IMR-90 (cell line): Measurements from ENCODE around the gene ITPR2. TPM values are rescaled to one million over a fixed set of nuclear protein-coding genes. Genes with fewer than 3 reads are reported as not detected.

Experiments used
- ATAC-seq: fragments of 200-7000 bp; cut with Tn5 transposase; 2 replicates; pipeline ENCODE4 v1.9.1; 2020; ENCODE audit warnings: low read depth, mild to moderate bottlenecking, moderate library complexity
- BruUV-seq: library from RNA; stranded (reverse); fragments of 400-500 nt; replicated peaks from 2 replicates; lab custom pipeline; 2021; lab: Mats Ljungman, UMichigan
- CTCF ChIA-PET: fragments of 300-600 bp; formaldehyde crosslinking; extraction: SDS; loops from one replicate; lab custom pipeline; 2021; ENCODE audit warnings: antibody characterized with exemption; lab: Yijun Ruan, JAX
- POLR2A ChIA-PET: fragments of 300-600 bp; sonication (Branson Sonifier 250); formaldehyde crosslinking; loops from one replicate; lab custom pipeline; 2022; ENCODE audit warnings: antibody characterized with exemption; ENCODE audit not compliant: unreplicated experiment; lab: Charles Lee
- DNase-seq: peaks from one replicate; pipeline ENCODE4 v3.0.0; 2013
- H2AFZ ChIP-seq: replicated peaks from 2 replicates; pipeline ENCODE3; 2013; ENCODE audit warnings: low read length, mild to moderate bottlenecking; ENCODE audit not compliant: poor library complexity
- H2AK5ac ChIP-seq: 2 replicates; pipeline ENCODE4 v1.6.1; 2013; ENCODE audit warnings: low read depth, low read length, inconsistent platforms
- H2AK9ac ChIP-seq: replicated peaks from 2 replicates; pipeline ENCODE3; 2013; ENCODE audit warnings: mild to moderate bottlenecking, low read depth, low read length, moderate library complexity; ENCODE audit not compliant: poor library complexity
- H2BK120ac ChIP-seq: 2 replicates; pipeline ENCODE4 v1.6.1; 2013; ENCODE audit warnings: low read depth, low read length, inconsistent platforms
- H2BK15ac ChIP-seq: 3 replicates; pipeline ENCODE4 v1.6.1; 2013; ENCODE audit warnings: low read depth, low read length, inconsistent platforms
- H2BK20ac ChIP-seq: 2 replicates; pipeline ENCODE4 v1.6.1; 2013; ENCODE audit warnings: low read depth, mild to moderate bottlenecking, inconsistent platforms, low read length, moderate library complexity
- H2BK5ac ChIP-seq: 2 replicates; pipeline ENCODE4 v1.6.1; 2013; ENCODE audit warnings: mild to moderate bottlenecking, low read depth, low read length, inconsistent platforms; ENCODE audit not compliant: poor library complexity, severe bottlenecking
- H3K14ac ChIP-seq: replicated peaks from 2 replicates; pipeline ENCODE4 v1.6.1; 2013; ENCODE audit warnings: low read depth, low read length, inconsistent platforms
- H3K18ac ChIP-seq: 2 replicates; pipeline ENCODE4 v1.6.1; 2013; ENCODE audit warnings: low read depth, low read length, control low read depth
- H3K23ac ChIP-seq: 2 replicates; pipeline ENCODE4 v1.6.1; 2013; ENCODE audit warnings: low read depth, low read length, inconsistent platforms
- H3K27ac ChIP-seq: 2 replicates; pipeline ENCODE4 v1.5.1; 2013; ENCODE audit warnings: mild to moderate bottlenecking, control low read depth, low read length; ENCODE audit not compliant: insufficient read depth
- H3K27me3 ChIP-seq: 2 replicates; pipeline ENCODE4 v1.6.1; 2013; ENCODE audit warnings: low read length; ENCODE audit not compliant: control insufficient read depth, insufficient read depth
- H3K36me3 ChIP-seq: 2 replicates; pipeline ENCODE4 v1.6.1; 2013; ENCODE audit warnings: low read length, mixed read lengths; ENCODE audit not compliant: control insufficient read depth, insufficient read depth
- H3K4ac ChIP-seq: 2 replicates; pipeline ENCODE4 v1.6.1; 2013; ENCODE audit warnings: low read depth, low read length, inconsistent platforms
- H3K4me1 ChIP-seq: 2 replicates; pipeline ENCODE4 v1.6.1; 2013; ENCODE audit warnings: low read length, mixed read lengths; ENCODE audit not compliant: control insufficient read depth, insufficient read depth
- H3K4me2 ChIP-seq: 2 replicates; pipeline ENCODE4 v1.6.1; 2013; ENCODE audit warnings: low read depth, mild to moderate bottlenecking, control low read depth, low read length, moderate library complexity
- H3K4me3 ChIP-seq: 2 replicates; pipeline ENCODE4 v1.5.1; 2013; ENCODE audit warnings: low read depth, mild to moderate bottlenecking, control low read depth, low read length, moderate library complexity; ENCODE audit not compliant: insufficient read depth
- H3K56ac ChIP-seq: 2 replicates; pipeline ENCODE4 v1.6.1; 2013; ENCODE audit warnings: low read length, inconsistent platforms; ENCODE audit not compliant: insufficient read depth; ENCODE audit errors: extremely low read depth
- H3K79me1 ChIP-seq, 2 experiments: 2 replicates each; pipeline ENCODE4 v1.6.1; 2013; ENCODE audit warnings: low read length in 2 of 2, inconsistent platforms in 1 of 2, low read depth in 1 of 2
- H3K9ac ChIP-seq: 2 replicates; pipeline ENCODE4 v1.6.1; 2013; ENCODE audit warnings: low read depth, low read length, control low read depth
- H3K9me1 ChIP-seq: 2 replicates; pipeline ENCODE4 v1.6.1; 2013; ENCODE audit warnings: low read length, inconsistent platforms; ENCODE audit not compliant: insufficient read depth
- H3K9me3 ChIP-seq: 2 replicates; pipeline ENCODE4 v1.6.1; 2013; ENCODE audit warnings: low read length; ENCODE audit not compliant: control insufficient read depth, insufficient read depth
- H4K20me1 ChIP-seq: 2 replicates; pipeline ENCODE4 v1.6.1; 2013; ENCODE audit warnings: low read length, inconsistent platforms; ENCODE audit not compliant: insufficient read depth
- H4K5ac ChIP-seq: 2 replicates; pipeline ENCODE4 v1.6.1; 2013; ENCODE audit warnings: mild to moderate bottlenecking, low read depth, low read length, control low read depth
- H4K8ac ChIP-seq, 2 experiments: 2 replicates each; pipeline ENCODE4 v1.6.1; 2013; ENCODE audit warnings: low read depth in 2 of 2, low read length in 2 of 2, control low read depth in 1 of 2, inconsistent platforms in 1 of 2
- H4K91ac ChIP-seq: 2 replicates; pipeline ENCODE4 v1.6.1; 2013; ENCODE audit warnings: low read depth, low read length, inconsistent platforms; ENCODE audit not compliant: insufficient read depth
- BHLHE40 ChIP-seq: fragments of 150-350 bp; IDR thresholded peaks from 2 replicates; pipeline ENCODE4 v1.6.1; 2016; ENCODE audit warnings: mild to moderate bottlenecking, low read depth, low read length
- FOS ChIP-seq: fragments of 150-350 bp; IDR thresholded peaks from 2 replicates; pipeline ENCODE4 v1.6.1; 2016; ENCODE audit warnings: low read depth, low read length
- MAFK ChIP-seq: IDR thresholded peaks from 2 replicates; pipeline ENCODE4 v1.6.1; 2012; ENCODE audit warnings: low read depth, low read length, improper control_type of control experiment
- MAZ ChIP-seq: IDR thresholded peaks from 2 replicates; pipeline ENCODE4 v1.6.1; 2012; ENCODE audit warnings: low read depth, mild to moderate bottlenecking, low read length, improper control_type of control experiment, moderate library complexity, borderline replicate concordance
- MXI1 ChIP-seq: IDR thresholded peaks from 2 replicates; pipeline ENCODE4 v1.6.1; 2012; ENCODE audit warnings: low read depth, mild to moderate bottlenecking, low read length, moderate library complexity, borderline replicate concordance
- RAD21 ChIP-seq: IDR thresholded peaks from 2 replicates; pipeline ENCODE4 v1.6.1; 2012; ENCODE audit warnings: low read length, improper control_type of control experiment
- WGBS, 2 experiments: methylation state at CpG; one replicate each; pipeline versions ENCODE4 v1.1.5 to v1.1.7; 2013; ENCODE audit warnings: missing lambda C conversion rate in 2 of 2; ENCODE audit not compliant: insufficient read length in 1 of 2; ENCODE audit errors: extremely low coverage in 2 of 2; 5-methylcytosine and 5-hydroxymethylcytosine counted together
- dilution Hi-C: fragments of 300-500 bp; cut with HindIII; formaldehyde crosslinking; loops from one replicate; pipeline ENCODE4 v1.14.3; 2018; ENCODE audit warnings: low sequenced_read_pairs; ENCODE audit not compliant: unreplicated experiment
- in situ Hi-C: fragments of 300-500 bp; cut with MboI; formaldehyde crosslinking; loops from 3 replicates; pipeline ENCODE4 v1.14.3; 2019; ENCODE audit warnings: low sequenced_read_pairs, inconsistent platforms, mixed read lengths
- intact Hi-C: fragments of 100-400 bp; cut with micrococcal nuclease; formaldehyde crosslinking; loops from 2 replicates; pipeline ENCODE4 v1.10.0; 2022
- polyA plus RNA-seq, 3 experiments: library from polyadenylated mRNA; depleted of rRNA; stranded (reverse); fragments of >200 nt; gene quantifications; 2 replicates each; pipeline ENCODE4 v1.2.3, GENCODE V29; 2012; ENCODE audit warnings: low replicate concordance in 1 of 3
- total RNA-seq: library from RNA; depleted of rRNA; stranded (reverse); fragments of >200 nt; gene quantifications from 2 replicates; pipeline ENCODE4 v1.2.3, GENCODE V29; 2012
- TF ChIP-seq, protein P1 (sequence below): fragments of 150-350 bp; IDR thresholded peaks from 2 replicates; pipeline ENCODE4 v1.6.1; 2016; ENCODE audit warnings: low read depth, mild to moderate bottlenecking, low read length, moderate library complexity, borderline replicate concordance

Gene ITPR2
- total and polyA plus RNA-seq, 2 of the 4 experiments (the other 2 are of a cell fraction): 1.2 to 9.0 TPM

- Histone ChIP-seq H2BK120ac (no peak overlapping the region), H4K8ac (no peak overlapping the region), H2BK20ac (no peak overlapping the region), H4K91ac (no peak overlapping the region), H3K79me1 (no peaks in the 10 kb centered on the region), H3K9me1 (no peaks in the 10 kb centered on the region; the same call in 1 of the 2 replicates), H3K14ac (no peak overlapping the region), H3K36me3 (no peaks in the 10 kb centered on the region; the same call in 1 of the 2 replicates), H4K20me1 (no peaks in the 10 kb centered on the region), H2BK15ac (no peak overlapping the region), H3K4ac (no peak overlapping the region), H3K18ac (no peak overlapping the region), H2BK5ac (no peak overlapping the region), H2AK9ac (no peak overlapping the region), H3K9ac (no peak overlapping the region), H3K23ac (no peak overlapping the region), H3K9me3 (no peaks in the 10 kb centered on the region), H3K4me1 (no peaks in the 10 kb centered on the region), H3K27me3 (no peaks in the 10 kb centered on the region), H4K5ac (no peak overlapping the region), H3K4me3 (no peak overlapping the region), H2AK5ac (no peak overlapping the region), H3K4me2 (no peak overlapping the region), H3K56ac (no peak overlapping the region), H2AFZ (no peak overlapping the region), H3K27ac (no peak overlapping the region)
- POLR2A ChIA-PET: no interaction called here
- CTCF ChIA-PET: no interaction called here
- no TSS peak for BruUV-seq
- WGBS, 2 experiments: 94% methylated on average over 3 of the region's 3 CpGs; no CpG with 5 or more reads in 1 of the 2 experiments
- intact Hi-C loops (no loop called here), in situ Hi-C loops (no loop called here), dilution Hi-C loops (no loop called here)
- no peak for DNase-seq
- TF ChIP-seq BHLHE40: no peak
- no peak for TF ChIP-seq MAZ
- TF ChIP-seq MAFK: no peak
- TF ChIP-seq MXI1: no peak
- TF ChIP-seq RAD21: no peak
- TF ChIP-seq FOS: no peak
- TF ChIP-seq, protein P1, sequence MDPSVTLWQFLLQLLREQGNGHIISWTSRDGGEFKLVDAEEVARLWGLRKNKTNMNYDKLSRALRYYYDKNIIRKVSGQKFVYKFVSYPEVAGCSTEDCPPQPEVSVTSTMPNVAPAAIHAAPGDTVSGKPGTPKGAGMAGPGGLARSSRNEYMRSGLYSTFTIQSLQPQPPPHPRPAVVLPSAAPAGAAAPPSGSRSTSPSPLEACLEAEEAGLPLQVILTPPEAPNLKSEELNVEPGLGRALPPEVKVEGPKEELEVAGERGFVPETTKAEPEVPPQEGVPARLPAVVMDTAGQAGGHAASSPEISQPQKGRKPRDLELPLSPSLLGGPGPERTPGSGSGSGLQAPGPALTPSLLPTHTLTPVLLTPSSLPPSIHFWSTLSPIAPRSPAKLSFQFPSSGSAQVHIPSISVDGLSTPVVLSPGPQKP: no peak
- ATAC-seq: no peak
Observed at GRCh38 chr12:26551385-26551784, 281.6 kb downstream of the ITPR2 start.
